ENCODE data around the gene ZDHHC7.
"Not testable (repeated sequence)": the region's sequence is repeated elsewhere in the genome, so short reads cannot be mapped to it uniquely, and the experiment has no call there.

ZDHHC7 gene, protein sequence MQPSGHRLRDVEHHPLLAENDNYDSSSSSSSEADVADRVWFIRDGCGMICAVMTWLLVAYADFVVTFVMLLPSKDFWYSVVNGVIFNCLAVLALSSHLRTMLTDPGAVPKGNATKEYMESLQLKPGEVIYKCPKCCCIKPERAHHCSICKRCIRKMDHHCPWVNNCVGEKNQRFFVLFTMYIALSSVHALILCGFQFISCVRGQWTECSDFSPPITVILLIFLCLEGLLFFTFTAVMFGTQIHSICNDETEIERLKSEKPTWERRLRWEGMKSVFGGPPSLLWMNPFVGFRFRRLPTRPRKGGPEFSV

DNA sequence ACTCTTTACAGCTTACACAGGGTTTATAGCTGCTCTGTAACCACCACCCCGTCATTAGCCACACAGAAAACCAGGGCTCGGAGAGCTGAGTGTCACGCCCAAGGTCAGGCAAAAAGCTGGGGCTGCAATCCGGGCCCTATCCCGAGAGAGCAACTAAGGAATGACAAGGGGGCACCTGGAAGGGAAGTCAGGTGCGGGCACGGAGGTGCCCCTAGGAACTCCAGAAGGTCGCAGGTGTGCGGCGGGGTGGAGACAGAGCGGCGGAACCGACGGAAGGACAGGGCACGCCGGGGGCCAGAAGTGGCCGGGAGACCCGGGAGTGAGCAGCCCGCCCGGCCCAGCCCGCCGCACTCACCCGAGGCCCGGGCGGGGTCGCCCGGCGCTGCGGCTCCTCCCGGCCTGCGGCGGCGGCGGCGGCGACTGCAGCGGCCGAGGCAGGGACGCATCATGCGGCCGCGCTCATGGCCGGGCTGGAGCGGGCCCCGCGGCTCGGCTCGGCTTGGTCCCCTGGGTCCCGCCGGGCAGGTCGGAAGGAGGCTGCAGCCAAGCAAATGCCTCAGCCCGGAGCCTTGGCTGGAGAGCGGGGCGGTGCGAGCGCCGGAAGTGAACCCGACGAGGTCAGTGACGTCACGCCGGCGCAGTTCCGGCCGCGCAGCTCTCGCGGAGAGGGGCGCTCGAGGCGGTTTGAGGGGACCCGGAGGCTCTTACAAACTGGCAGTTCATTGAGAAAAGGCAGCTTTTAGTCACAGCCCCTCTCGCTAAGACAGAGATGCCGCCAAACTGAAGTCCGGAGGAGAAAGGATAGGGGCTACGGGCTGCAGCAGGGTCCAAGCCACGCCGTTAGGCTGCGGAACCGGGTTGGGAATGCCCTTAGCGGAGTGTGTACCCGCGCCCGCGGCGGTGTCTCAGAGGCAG, at the start of gene ZDHHC7:
ZDHHC7 (minus strand) TSS at position 605 of the 915 bp plus-strand sequence. CDS start 20,917 bp downstream, outside the sequence.
- DNase-seq, result peak; percentile 80

DNA sequence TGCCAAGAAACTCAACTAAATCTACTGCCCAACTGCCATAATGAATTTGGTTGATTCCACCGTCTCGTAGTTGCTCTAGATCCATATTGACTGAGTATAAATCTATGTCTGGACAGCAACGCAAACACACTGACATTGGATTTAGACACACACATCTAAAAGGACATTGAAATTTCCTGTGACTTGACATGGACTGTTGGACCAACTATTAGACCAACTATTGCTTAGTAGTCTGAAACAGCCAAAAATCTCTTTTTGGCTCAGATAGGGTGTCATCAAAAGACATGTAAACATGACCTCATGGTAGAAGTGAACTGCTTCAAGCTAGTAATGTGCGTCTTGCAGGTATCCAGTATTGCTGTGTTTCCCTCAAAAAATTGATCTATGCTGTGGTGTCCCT, 47.6 kb upstream of the ZDHHC7 start:
- DNase-seq, result no peak

DNA sequence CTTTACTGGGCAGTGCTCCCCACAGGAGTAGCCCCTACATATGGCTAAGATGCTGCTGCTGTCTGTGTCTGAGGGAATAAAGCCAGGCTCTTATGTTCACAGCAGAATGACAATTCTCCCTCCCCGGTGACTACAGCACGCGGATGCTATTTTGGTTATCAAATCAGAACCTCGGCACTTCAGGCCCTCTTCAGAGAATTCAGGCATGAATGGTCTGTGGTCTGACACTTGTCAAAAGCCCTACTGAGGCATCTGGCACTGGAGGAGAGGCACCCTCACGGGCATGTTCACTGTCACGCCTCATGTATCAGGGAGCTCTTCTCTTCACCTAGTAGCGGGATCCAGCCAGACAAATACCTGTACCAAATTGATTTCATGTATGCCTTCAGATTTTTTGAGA, 46.6 kb upstream of the ZDHHC7 start:
- DNase-seq, result no peak

DNA sequence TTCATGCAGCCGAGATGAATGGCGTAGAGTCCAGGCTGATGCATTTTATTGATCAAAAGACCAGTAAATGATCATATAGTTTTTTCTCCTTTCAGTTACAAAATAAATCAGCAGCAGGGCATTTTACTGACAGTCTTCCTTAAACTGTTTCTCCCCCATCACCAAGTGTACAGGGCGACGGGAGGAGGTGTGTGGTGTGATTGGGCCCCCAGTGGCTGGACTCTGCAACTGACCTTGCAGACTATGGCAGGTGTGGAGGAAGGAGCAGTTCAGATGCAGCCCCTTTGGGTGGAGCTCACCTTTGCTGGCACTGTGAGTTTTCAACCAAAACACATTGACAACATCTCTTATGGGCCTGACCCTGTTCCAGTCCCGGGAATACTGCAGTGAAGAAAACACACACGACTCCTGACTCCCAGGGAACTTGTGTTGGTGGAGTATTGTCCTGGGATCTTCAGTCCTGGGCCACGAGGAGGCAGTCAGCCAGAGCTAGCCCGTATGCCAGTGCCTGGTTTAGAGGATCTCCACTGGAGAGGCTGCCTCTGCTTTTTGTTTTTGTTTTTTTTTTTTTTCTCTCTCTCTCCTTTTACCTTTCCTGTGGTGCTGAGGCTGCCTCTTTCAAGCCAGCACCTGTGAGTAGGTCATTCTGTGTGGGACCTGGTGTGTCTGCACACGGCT, 46.0 kb upstream of the ZDHHC7 start:
- DNase-seq, result peak; percentile 3

DNA sequence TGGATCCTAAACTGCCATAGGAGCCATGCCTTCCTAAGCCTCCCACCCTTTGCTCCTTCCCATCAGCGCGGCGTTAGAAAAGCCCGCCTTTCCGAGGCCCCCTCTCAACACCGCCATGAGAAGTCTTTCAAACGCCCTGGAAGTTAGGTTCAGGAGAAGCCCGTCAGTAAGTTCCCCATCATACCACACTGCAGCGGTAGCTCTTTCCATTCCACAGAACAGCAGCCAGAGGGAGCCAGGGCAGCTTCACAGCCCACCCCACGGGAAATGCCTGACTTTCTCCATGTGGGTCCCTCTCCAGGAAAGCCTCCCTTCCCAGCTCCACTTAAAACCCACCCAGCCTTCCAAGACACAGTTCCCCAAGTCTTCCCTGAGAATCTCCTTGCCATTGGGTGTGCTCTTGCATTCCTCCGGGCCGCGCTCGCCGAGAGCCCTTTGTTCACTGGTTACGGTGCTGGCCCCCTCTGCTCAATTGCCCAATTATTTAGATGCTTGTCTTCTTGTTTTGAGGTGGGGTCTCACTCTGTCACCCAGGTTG, 44.9 kb upstream of the ZDHHC7 start:
- no peak for DNase-seq

DNA sequence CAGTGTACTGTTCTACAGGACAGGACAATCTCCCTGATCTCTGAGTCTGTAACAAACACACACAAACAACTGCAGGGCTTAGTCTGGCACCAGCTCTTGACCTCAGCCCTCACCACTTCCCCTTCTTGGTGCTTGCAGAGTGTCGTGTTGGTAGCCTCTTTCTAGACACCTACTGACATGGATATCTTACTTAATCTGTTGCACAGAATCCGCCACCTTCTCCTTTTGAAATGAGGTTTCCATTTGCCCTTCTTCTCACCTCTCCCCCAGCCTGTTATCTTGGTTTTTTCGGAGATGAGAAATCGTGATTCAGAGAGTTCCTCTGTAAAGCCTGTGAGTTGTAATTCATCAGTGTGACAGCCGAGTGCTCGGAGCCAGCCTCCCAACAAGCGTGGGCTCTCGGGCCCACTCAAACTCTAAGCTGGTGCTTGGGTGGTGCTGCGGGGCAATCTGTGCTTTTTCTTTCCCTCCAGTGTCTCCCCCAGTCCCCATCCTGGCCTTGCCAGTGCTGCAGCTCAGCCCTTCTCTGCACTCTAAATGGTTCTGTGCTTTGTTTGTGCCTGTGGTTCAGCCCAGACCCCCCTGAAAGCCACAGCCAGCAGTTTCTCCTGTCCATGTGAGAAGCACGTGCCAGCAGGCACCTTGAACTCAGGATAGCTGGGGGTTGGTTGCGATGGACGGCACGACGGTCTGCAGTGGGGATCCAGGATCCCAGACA, 44.3 kb upstream of the ZDHHC7 start:
- no peak for DNase-seq

DNA sequence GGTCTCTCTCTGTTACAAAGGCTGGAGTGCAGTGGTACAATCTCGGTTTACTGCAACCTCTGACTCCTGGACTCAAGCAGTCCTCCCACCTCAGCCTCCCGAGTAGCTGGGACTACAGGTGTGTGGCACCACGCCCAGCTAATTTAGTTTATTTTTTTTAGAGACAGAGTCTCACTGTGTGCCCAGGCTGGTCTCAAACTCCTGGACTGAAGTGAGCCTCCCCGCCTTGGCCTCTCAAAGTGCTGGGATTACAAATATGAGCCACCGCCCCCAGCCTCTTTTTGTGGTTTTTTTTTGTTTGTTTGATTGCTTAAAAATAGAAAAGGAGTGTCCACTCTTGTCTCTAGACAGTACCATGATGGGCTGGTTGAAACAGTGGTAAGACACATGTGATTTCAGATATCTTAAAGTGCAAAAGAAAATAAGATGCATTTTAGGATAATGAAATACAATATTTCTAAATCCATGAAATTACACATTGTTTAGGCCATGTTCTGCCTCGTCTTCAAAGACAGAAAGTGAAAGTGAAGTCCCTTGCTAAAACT, 43.7 kb upstream of the ZDHHC7 start:
- DNase-seq, result no peak

DNA sequence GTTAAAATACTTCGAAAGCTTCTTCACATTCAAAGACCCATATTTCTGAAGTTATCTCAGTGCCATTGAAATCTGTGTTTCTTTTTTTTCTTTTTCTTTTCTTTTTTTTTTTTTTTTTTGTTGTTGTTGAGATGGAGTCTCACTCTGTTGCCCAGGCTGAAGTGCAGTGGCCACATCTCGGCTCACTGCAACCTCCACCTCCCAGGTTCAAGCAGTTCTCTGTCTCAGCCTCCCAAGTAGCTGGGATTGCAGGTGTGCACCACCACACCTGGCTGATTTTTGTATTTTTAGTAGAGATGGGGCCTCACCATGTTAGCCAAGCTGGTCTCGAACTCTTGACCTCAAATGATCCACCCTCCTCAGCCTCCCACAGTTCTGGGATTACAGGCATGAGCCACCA, 43.0 kb upstream of the ZDHHC7 start:
- DNase-seq, result not testable (repeated sequence)

DNA sequence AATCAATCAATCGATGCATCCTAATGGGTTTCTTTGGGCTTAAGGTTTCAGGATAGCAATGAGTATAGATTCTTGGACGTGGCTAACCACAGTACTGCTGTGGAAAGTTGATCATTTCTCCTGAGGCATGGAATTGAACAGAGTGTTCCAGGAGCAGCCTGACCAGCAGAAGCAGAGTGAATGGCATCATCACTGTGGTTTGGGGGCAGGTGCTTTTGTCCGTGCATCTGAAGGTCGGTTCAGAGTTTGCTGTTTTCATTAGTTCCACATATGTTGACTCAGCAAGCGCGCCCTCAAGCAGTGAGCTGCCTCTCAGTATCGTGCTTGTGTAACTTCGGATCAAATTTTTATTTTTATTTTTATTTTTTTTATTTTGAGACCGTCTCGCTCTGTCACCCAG, 41.2 kb upstream of the ZDHHC7 start:
- no peak for DNase-seq

DNA sequence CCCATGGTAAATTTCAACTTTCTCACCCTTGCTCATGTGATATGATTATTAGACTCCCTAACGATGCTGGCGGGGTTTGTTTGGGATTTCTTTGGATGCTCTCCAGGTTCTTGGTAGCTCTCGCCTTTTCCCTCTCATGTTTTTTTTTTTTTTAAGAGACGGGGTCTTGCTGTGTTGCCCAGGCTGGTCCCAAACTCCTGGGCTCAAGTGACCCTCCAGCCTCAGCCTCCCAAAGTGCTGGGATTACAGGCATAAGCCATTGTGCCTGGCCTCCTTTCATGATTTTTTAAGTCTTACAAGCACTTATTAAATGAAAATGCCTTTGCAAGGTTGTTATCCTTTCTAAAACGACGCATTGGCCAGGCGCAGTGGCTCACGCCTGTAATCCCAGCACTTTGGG, 40.3 kb upstream of the ZDHHC7 start:
- no peak for DNase-seq

DNA sequence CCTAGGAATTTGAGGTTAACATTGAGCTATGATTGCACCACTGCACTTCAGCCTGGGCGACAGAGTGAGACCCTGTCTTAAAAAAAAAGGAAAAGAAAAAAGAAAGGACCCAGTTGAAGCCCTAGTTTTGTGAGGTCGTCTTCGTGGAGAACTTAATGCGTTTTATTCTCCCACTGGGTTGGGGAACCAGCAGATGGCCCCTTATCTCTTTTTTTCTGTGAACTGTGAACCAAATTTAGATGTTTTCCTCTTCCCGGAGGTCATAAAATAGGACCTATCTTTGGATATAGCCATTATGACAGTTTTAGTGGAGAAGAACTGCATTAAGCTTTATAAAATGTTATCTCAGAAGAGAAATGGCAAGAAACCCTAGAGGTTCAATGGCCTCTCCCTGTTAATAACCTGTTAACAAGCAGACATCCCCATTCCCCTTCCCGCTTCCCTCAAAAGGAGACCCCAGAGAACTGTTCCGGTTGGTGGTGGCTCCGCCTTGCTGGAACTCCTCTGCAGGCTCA, 39.8 kb upstream of the ZDHHC7 start:
- DNase-seq, result no peak

DNA sequence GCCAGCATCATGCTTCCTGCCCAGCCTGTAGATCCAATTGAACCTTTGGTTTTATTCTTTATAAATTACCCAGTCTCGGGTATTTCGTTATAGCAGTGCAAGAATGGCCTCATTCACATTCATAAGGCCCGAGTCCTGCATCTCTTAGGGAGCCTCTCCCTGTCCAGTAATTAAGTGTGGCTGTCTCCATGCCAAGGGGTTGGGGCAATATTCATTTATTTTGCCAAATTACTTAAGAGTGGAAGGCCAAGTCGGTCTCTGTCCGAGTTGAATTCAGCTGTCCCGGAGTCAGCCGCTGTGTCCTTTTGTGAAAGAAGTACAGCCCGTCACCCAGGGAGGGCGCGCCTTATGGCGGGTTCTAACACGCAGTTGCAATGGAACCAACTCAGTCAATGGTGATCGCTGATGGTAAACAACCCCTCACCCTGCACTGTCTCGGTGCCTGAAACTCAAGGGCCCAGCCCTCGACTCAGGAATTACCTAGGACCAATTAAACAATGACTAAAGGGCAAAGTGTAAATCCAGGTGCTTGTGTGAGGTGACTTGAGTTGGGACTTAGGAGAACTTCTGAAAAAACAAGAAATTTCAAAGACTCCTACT, 38.5 kb upstream of the ZDHHC7 start:
- no peak for DNase-seq

DNA sequence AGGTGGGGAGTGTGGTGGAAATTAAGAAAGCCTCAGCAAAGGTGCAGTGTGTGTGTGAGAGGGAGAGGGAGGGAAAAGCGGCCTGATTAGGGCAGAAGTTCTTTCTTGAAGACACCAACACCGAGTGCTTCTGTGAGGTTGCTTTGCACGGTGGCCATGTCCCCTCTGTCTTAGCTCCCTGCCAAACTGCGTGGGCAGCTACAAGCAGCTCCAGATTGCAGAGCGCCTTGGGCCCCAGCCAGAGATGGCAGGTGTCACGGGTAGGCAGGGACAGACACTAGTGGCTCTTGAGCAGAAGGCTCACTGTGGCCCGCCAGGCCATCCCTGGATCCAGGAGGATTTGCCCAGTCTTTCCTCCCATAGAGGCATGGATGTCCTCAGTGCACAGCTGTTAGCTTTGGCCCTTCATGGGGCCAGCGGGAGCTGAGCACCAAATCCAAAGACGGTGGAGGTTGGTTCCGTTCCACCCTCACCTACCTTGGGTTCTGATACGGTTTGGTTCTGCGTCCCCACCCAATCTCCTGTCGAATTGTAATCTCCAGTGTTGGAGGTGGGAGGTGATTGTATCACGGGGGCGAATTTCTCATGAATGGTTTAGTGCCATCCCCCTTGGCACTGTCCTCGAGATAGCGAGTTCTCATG, 37.7 kb upstream of the ZDHHC7 start:
- DNase-seq, result no peak

DNA sequence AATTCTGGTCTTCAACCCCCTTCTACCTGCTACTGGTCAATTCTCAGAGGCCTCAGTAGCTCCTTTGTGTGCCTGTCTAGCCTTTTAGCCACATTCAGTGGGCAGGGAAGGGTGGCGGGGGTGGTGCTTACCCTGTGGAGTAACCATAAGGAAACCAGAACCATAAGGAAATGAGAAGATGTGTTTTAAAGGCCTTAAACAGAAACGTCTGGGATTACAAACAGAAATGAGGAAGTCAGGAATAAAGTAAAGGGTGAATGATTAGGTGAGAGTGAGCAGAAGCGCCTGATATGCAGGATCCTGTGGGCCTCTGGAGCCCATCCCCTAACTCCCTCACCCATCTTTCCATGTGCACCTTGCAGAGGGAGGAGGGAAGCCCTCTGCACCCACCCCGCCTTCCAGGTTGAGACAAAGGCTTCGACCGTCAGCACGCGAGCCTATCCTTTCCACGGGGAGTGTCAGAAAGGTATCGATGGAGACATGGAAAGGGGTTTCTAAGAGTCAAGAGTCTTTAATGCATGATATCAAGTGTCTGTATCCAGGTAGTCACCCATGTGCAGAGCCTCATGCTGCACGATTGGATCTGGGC, 36.6 kb upstream of the ZDHHC7 start:
- DNase-seq, result no peak

DNA sequence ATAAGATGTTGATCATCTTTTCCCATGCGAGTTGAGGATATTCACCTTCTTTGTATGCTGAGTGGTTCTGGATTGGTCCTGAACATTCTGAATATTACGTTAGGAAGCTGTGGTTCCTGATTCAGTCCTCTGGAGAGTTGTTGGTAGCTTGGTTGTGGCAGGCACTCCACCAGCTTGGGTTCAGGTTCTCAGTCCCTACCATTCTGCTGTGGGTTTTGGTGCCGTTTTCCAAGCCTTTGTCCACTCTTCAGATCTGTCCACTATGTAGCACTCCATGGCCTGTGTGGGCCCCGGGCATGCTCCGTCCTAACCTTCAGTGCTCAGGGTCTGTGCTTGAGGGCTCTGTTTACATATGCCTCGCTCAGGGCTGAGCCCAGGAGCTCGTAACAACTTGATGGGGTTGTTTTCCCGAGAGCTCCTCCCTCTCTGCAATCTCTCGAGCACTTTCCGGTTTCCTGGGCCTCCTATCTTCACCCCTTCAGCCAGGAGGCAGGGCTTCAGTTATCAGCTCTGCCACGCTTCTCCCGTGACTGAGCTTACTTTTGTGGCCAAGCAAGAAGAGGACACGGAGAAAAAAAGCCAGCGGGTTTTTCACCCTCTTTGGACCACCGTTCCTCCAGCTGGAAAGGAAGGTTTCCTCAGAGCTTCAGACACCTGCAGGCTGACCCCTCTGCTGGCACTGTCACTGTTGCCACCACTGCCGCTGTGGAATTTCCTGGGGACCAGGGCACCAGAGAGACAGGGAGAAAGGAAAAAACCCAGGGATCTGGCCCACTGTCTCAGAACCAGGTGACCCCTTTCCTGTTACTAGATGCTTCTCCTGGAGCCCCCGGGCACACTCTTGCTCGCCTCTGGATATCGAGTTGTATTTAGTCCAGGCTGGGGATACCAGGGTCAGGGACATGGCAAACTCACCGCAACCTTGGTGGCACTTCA, 35.9 kb upstream of the ZDHHC7 start:
- no peak for DNase-seq

DNA sequence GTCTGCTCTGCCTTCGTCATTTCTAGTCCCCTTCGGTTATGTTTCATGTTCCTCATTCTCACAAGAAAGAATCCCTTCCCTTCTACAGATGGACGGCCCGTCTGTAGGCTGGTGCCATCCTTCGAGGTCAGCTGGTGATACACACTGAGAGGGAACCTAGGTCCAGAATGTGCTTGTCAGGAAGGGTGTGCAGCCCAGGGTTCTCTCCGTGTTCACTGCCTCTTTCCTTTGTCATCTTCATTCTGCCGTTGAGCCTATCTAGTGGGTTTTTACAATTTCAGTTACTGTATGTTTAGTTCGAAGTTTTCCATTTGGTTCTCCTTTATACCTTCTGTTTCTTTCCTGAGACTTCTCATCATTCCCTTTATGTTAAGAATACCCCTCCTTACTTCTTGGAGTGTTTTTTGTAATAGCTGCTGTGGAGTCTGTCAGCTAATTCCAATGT, 35.2 kb upstream of the ZDHHC7 start:
- DNase-seq, result no peak

DNA sequence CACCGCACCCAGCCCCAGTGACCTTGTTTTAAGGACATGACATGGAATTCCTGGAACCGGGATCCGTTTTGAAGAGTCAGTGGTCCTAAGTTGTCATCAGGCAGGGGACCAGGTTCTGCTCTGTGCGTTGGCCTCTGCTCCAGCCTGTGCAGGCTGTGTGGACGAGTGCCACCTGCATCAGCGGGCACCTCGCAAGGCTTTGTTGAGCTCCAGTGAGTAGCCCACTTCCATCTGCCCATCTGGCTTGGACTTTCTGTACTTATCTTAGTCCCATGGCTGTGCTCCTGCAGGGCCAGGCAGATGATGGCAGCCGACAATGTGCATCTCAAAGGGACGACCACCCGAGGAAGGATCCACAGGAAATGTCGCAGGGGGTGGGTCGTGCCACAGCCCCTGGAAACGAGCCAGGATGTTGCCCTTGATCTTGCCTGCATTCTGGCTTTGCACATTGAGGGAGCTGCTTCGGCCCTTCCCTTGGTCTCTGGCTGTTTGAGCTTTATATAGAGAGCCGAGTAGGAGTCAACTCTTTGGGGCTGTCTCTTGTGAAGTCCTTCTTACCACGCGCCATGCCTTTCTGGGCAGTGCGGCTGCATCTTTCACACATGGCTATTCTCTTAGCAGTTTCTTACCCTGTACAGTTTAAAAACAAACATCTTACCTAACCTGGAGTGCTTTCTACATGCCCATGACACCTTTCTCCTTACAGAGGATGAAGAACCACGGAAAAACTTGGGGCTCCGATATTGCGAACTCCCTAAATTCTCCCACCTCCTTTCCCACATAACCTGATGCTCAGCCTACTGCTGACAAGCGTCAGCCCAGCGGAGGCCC, 34.5 kb upstream of the ZDHHC7 start:
- no peak for DNase-seq

DNA sequence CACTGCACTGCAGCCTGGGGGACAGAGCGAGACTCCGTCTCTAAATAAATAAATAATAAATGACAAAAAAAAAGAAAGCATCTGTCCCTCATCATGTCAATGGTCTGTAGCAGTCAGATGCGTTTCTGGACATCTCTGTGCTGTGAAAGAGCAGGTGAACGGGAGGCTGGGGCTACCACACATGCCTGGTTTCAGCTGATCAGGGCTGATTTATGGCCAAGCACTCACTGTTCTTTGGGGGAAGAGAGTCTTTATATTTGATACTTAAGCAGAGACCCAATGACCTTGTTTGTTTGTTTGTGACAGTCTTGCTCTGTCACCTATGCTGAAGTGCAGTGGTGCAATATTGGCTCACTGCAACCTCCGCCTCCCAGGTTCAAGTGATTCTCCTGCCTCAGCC, 33.7 kb upstream of the ZDHHC7 start:
- DNase-seq, result no peak

DNA sequence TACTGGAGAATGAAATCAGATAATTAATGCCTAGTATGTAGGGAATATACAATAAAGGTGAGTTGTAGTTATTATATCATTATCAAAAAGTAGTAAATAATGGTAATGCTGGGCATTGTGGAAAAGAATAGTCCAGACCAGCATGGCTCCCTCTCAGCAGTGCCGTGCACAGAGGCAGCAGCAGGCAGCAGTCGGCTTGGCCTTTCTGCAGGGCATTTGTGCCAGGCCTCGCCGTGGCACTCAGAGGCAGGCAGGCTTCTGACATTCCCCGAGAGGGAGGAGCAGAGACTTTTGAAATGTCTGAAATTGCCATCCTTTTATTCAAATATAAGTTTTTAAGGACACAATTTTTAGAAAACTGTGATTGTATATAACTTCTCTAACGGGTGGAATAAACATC, 31.3 kb upstream of the ZDHHC7 start:
- no peak for DNase-seq

Data from COR-L47 (cell line).